Fibroblast of lung (primary cell): ENCODE results near the gene DNER. TPM values are rescaled to one million over a fixed set of nuclear protein-coding genes. Genes with fewer than 3 reads are reported as not detected.

Experiments
- DNase-seq, 2 donors: peaks; one replicate each; pipeline versions ENCODE4 v3.0.0 to v3.0.0-alpha.2; 2010; ENCODE audit warnings: low read depth in 2 of 2
- H2AFZ ChIP-seq: 2 replicates; pipeline ENCODE4 v1.5.1; 2012; ENCODE audit warnings: low read length, control low read depth, inconsistent platforms
- H3K27ac ChIP-seq: 2 replicates; pipeline ENCODE4 v1.5.1; 2011; ENCODE audit warnings: low read length, control low read depth; ENCODE audit not compliant: insufficient read depth
- H3K27me3 ChIP-seq: 2 replicates; pipeline ENCODE4 v1.5.1; 2011; ENCODE audit warnings: mild to moderate bottlenecking, low read length; ENCODE audit not compliant: control insufficient read depth, insufficient read depth
- H3K36me3 ChIP-seq: 2 replicates; pipeline ENCODE4 v1.5.1; 2011; ENCODE audit warnings: low read length; ENCODE audit not compliant: control insufficient read depth, insufficient read depth
- H3K4me1 ChIP-seq: 2 replicates; pipeline ENCODE4 v1.5.1; 2011; ENCODE audit warnings: low read length; ENCODE audit not compliant: control insufficient read depth, insufficient read depth; ENCODE audit errors: extremely low read depth
- H3K4me2 ChIP-seq: 2 replicates; pipeline ENCODE4 v1.5.1; 2011; ENCODE audit warnings: low read length, control low read depth; ENCODE audit not compliant: insufficient read depth; ENCODE audit errors: extremely low read depth
- H3K4me3 ChIP-seq, 4 experiments: fragments of 200-600 bp in 1 of 4; sonication (generic) in 1 of 4; replicated peaks in 1 of 4; 2 replicates each; pipeline ENCODE4 v1.5.1; 2011 to 2016; ENCODE audit warnings: low read length in 4 of 4, low read depth in 3 of 4, mild to moderate bottlenecking in 3 of 4, control low read depth in 2 of 4, inconsistent platforms in 1 of 4, mixed read lengths in 1 of 4; ENCODE audit not compliant: insufficient read depth in 1 of 4; ENCODE audit errors: control extremely low read depth in 1 of 4
- H3K79me2 ChIP-seq: 2 replicates; pipeline ENCODE4 v1.5.1; 2012; ENCODE audit warnings: mild to moderate bottlenecking, low read length, inconsistent platforms; ENCODE audit not compliant: control insufficient read depth, insufficient read depth
- H3K9ac ChIP-seq: 2 replicates; pipeline ENCODE4 v1.5.1; 2011; ENCODE audit warnings: mild to moderate bottlenecking, low read length, control low read depth; ENCODE audit not compliant: insufficient read depth
- H3K9me3 ChIP-seq: 2 replicates; pipeline ENCODE4 v1.5.1; 2012; ENCODE audit warnings: low read depth, low read length; ENCODE audit not compliant: control insufficient read depth, insufficient read depth
- H4K20me1 ChIP-seq: 2 replicates; pipeline ENCODE4 v1.5.1; 2011; ENCODE audit warnings: low read length; ENCODE audit not compliant: control insufficient read depth, insufficient read depth; ENCODE audit errors: extremely low read depth
- EZH2 ChIP-seq: IDR thresholded peaks from 2 replicates; pipeline ENCODE4 v1.5.1; 2012; ENCODE audit warnings: low read length, control low read depth, mild to moderate bottlenecking; ENCODE audit errors: missing control alignments
- polyA plus RNA-seq, 2 donors: library from polyadenylated mRNA; depleted of rRNA in 1 of 2; stranded (reverse) in 1 of 2; unstranded in 1 of 2; fragments of >200 nt; gene quantifications; 2 replicates each; pipeline ENCODE4 v1.2.1, GENCODE V29; 2011 to 2012; ENCODE audit warnings: missing spikeins in 1 of 2
- total RNA-seq: library from RNA; depleted of rRNA; stranded (reverse); fragments of >200 nt; gene quantifications from 2 replicates; pipeline ENCODE4 v1.2.1, GENCODE V29; 2014
- TF ChIP-seq, protein P1 (sequence below), 2 donors: IDR thresholded peaks in 1 of 2; conservative IDR thresholded peaks in 1 of 2; 1 replicate in 1 of 2; 2 replicates in 1 of 2; pipeline ENCODE4 v1.5.1; 2011 to 2012; ENCODE audit warnings: low read length in 2 of 2, control low read depth in 1 of 2, inconsistent platforms in 1 of 2, low read depth in 1 of 2, mild to moderate bottlenecking in 1 of 2

DNER gene
- total and polyA plus RNA-seq, 2 donors (not counting 1 experiment from before 2014, with no cell fraction given), result 0.33 to 0.43 TPM

DNA sequence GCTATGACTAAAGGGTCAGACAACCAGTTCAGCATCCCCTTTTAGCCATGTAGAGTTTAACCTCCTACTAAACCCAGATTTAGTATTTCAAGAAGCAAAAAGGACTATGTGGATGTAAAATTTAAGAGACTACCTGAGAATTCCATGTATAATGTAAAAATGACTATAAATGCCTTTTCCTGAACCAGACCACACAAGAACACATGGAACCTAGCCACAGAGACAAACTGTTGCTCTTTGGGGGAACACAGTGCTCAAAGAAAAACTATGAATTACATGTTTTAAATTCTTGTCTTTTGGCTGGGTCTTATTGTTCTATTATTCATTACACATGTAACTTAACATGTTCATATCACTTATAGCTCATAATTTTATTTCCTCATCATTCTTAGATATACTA is 192.8 kb downstream of the DNER start:
- no peak overlapping the region for H3K9ac ChIP-seq
- no peak overlapping the region for H3K4me3 ChIP-seq
- no peak overlapping the region for H3K4me2 ChIP-seq
- TF ChIP-seq EZH2, result no peak
- TF ChIP-seq, protein P1, sequence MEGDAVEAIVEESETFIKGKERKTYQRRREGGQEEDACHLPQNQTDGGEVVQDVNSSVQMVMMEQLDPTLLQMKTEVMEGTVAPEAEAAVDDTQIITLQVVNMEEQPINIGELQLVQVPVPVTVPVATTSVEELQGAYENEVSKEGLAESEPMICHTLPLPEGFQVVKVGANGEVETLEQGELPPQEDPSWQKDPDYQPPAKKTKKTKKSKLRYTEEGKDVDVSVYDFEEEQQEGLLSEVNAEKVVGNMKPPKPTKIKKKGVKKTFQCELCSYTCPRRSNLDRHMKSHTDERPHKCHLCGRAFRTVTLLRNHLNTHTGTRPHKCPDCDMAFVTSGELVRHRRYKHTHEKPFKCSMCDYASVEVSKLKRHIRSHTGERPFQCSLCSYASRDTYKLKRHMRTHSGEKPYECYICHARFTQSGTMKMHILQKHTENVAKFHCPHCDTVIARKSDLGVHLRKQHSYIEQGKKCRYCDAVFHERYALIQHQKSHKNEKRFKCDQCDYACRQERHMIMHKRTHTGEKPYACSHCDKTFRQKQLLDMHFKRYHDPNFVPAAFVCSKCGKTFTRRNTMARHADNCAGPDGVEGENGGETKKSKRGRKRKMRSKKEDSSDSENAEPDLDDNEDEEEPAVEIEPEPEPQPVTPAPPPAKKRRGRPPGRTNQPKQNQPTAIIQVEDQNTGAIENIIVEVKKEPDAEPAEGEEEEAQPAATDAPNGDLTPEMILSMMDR (conservative IDR thresholded peaks at IDR 0.05 in 1 of 2, IDR thresholded peaks at IDR 0.05 in 1 of 2; ENCODE audit: low read depth in 1 of 2, low read length in 2 of 2), result no peak
- H3K27me3 ChIP-seq, result no peaks in the 10 kb centered on the region
- H3K36me3 ChIP-seq, result no peaks in the 10 kb centered on the region
- H2AFZ ChIP-seq, result no peak overlapping the region
- H4K20me1 ChIP-seq, result no peaks in the 10 kb centered on the region
- H3K79me2 ChIP-seq, result no peaks in the 10 kb centered on the region
- no peaks in the 10 kb centered on the region for H3K9me3 ChIP-seq
- H3K27ac ChIP-seq, result no peak overlapping the region
- no peak for DNase-seq
- no peaks in the 10 kb centered on the region for H3K4me1 ChIP-seq

DNA sequence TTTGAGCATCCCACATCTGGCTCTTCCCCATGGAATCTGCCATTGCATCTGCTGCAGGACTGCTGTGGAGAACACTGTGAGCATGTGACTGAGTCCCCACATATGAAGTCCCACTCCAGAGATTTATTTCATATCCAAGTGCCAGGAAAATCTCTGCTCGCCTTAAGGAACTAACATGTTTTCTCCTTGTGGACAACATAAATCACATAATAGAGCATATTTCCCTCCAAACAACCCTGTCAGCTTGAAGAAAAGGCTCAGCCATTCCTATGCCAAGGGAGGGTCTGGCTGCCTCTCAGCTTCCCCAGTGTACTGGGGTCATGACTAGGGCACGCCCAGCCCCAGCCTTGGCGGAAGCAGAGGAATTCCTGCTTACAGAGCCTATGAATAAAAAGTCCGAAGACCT is 193.7 kb downstream of the DNER start:
- TF ChIP-seq EZH2, result no peak
- TF ChIP-seq, protein P1 (conservative IDR thresholded peaks at IDR 0.05 in 1 of 2, IDR thresholded peaks at IDR 0.05 in 1 of 2; ENCODE audit: low read depth in 1 of 2, low read length in 2 of 2), result no peak
- DNase-seq, result peak in 1 of 2 donors; percentile 33
- H3K27ac ChIP-seq, result no peak overlapping the region

DNA sequence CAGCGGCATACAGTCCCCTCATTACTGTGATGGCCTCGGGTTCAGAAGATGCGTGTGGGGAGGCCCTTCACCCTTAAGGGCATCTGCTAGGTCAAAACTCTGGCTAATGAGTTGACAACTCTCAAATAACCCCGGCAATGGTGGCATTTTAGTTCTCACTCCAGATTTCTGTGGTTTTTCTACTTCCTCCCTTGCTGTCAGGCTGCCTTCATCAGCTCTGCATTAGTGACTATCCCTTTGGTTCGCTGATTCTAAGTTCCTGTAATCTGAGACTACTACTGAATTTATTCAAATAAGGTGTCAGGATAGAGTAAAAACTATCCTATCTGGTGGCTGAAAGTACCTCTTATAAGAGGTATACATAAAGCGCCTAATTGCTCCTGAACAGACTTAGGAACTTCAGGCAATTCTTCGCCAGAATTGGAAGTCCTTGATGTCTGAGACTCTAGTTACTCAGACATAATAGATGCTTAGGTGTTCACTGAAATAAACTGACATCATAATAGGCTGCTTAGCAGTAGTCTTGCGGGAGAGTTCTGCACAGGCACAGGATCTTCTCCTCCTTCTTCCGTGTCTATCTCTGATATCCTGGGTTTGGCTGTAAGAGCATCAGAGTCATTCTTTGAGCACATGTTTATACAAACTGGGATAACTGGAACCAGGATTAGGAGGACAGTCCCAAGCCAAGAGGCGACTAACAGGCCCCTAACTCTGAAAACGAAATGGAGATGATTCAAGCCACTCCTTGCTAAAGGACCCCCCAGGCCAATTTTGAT is 194.5 kb downstream of the DNER start:
- Histone ChIP-seq H3K4me2 (no peak overlapping the region), H3K27ac (no peak overlapping the region), H3K4me3 (no peak overlapping the region), H3K79me2 (no peaks in the 10 kb centered on the region), H3K27me3 (no peaks in the 10 kb centered on the region), H3K9me3 (no peaks in the 10 kb centered on the region), H2AFZ (no peak overlapping the region), H3K36me3 (no peaks in the 10 kb centered on the region), H3K9ac (no peak overlapping the region), H3K4me1 (no peaks in the 10 kb centered on the region), H4K20me1 (no peaks in the 10 kb centered on the region)
- peak in 1 of 2 donors; percentile 31 for DNase-seq
- no peak for TF ChIP-seq EZH2
- TF ChIP-seq, protein P1 (conservative IDR thresholded peaks at IDR 0.05 in 1 of 2, IDR thresholded peaks at IDR 0.05 in 1 of 2; ENCODE audit: low read depth in 1 of 2, low read length in 2 of 2), result no peak

More for the DNA sequence above, 193.7 kb downstream of the DNER start:
- H3K4me3 ChIP-seq, result no peak overlapping the region
- no peaks in the 10 kb centered on the region for H3K9me3 ChIP-seq
- no peak overlapping the region for H3K9ac ChIP-seq
- no peak overlapping the region for H2AFZ ChIP-seq
- no peaks in the 10 kb centered on the region for H3K4me1 ChIP-seq
- H3K79me2 ChIP-seq, result no peaks in the 10 kb centered on the region
- H3K27me3 ChIP-seq, result no peaks in the 10 kb centered on the region
- no peaks in the 10 kb centered on the region for H3K36me3 ChIP-seq
- no peaks in the 10 kb centered on the region for H4K20me1 ChIP-seq
- no peak overlapping the region for H3K4me2 ChIP-seq
